NCI-H2107 treated with DMSO at 0.1 percent for 48 hours (cell line): Measurements from ENCODE around the gene HMGXB4.
"Not testable (repeated sequence)": the region's sequence is repeated elsewhere in the genome, so short reads cannot be mapped to it uniquely, and the experiment has no call there.

ENCODE experiments used
- DNase-seq: peaks from one replicate; lab custom pipeline; 2025; ENCODE audit not compliant: unreplicated experiment; lab: John Stamatoyannopoulos, UW

The HMGXB4 gene, protein sequence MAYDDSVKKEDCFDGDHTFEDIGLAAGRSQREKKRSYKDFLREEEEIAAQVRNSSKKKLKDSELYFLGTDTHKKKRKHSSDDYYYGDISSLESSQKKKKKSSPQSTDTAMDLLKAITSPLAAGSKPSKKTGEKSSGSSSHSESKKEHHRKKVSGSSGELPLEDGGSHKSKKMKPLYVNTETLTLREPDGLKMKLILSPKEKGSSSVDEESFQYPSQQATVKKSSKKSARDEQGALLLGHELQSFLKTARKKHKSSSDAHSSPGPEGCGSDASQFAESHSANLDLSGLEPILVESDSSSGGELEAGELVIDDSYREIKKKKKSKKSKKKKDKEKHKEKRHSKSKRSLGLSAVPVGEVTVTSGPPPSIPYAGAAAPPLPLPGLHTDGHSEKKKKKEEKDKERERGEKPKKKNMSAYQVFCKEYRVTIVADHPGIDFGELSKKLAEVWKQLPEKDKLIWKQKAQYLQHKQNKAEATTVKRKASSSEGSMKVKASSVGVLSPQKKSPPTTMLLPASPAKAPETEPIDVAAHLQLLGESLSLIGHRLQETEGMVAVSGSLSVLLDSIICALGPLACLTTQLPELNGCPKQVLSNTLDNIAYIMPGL

DNA sequence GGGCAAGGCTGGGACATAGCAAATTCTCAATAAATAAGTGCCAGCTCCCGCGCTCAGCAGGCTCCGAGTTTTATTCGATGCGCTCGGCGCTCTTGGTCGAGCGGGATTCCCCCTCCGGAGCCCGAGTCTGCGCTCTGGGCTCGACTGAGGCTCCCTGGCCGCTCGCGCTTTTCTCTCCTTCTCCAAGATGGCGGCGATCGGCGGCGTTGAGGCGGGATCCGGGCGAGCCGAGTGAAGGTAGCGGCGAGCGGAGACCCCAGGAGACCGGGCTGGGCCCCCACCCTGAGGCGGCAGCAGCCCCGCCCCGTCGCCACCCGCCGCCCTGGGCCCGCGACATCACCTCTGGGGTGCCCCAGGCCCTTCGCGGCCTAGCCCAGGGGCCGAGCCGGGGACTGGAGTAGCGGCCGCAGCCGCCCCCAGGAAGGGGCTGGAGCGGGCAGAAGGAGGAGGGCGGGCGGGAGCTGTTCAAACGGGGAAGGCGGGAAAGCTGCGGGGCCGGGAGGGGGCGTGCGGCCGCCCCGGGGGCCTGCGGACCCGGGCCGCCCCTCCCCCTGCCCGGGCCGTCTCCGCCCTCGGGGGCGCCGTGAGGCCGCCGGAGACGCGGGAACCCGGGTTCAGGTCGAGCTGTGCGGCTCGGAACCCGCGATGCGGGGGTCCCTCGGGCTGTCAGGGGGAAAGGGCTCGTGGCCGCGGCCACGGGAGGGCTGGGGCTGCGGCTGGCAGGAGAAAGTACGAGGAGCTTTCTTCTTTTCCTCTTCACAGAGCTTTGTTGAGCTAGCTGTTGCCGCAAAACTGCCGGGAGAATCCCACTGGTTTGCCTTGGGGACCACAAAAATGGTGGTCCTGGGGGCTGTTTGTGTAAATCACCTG is at the start of gene HMGXB4:
Gene HMGXB4, plus strand, starts transcription at position 173 of the 870 bp plus-strand sequence. CDS start 4,898 bp downstream, outside the sequence.
- peak; percentile 45 for DNase-seq

- DNase-seq: no peak
These were observed 49.3 kb upstream of the HMGXB4 start for GRCh38 chr22:35208003-35208402.

- no peak for DNase-seq
These were observed 48.1 kb upstream of the HMGXB4 start for GRCh38 chr22:35209203-35209602.

GRCh38 chr22:35212009-35212408 is 45.3 kb upstream of the HMGXB4 start:
- no peak for DNase-seq

DNA sequence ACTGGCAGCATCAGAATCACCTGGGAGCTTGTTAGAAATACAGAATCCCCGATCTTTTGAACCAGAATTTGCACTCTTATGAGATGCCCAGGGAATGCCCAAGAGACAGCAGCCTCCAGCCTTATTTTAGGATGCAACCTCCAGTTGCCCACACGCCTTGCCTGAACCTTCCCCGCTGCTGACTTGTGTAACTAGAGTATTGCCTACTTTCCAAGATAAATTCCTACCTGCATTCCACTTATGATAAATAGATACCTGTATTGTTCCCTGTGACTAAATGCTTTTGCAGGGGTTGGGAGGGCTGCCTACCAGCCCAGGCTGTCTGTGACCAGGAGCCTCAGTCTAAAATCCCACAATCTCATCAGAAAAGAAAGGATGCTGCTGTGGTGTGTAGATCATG is 44.3 kb upstream of the HMGXB4 start:
- DNase-seq: no peak

GRCh38 chr22:35214968-35215367 is 42.3 kb upstream of the HMGXB4 start:
- no peak for DNase-seq

GRCh38 chr22:35215993-35216392 is 41.3 kb upstream of the HMGXB4 start:
- DNase-seq: no peak

DNA sequence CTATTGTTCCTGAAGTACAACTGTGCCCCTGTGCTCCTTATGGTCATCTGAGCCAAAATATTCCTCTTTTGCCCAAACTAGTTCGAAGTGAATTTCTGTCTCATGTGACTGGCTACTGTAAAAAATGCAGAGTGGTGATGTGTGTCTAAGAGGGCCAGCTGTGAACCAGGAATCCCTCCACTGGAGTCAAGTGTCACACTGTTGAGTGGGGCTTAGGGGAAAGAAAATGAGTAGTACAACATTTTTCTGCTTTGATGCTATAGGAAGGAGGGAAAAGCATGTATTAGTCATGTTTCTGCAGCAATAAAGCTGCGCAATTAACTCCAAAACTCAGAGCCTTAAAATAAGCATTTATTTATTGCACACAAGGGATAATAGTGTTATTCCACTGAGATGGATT is 39.8 kb upstream of the HMGXB4 start:
- no peak for DNase-seq

DNA sequence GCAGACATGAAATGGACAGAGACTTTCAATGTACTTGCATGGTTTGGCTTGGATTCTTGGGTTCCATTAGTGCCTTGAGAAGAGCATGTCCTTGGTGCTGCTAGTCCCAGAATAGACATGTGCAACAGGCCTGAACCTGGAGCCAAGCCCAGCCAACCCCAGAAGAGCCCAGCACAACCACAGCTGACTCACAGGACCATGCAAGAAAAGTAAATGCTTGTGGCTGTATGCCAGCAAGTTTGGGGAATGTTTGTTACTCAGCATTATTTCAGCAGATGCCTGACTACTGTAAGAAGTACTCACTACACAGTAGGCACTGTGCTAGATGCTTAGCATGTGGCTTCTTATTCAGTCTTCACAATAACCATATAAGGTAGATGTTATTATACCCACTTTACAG is 39.2 kb upstream of the HMGXB4 start:
- DNase-seq: no peak

- no peak for DNase-seq
These were observed 38.3 kb upstream of the HMGXB4 start for GRCh38 chr22:35219012-35219411.

GRCh38 chr22:35220221-35220620 is 37.1 kb upstream of the HMGXB4 start:
- no peak for DNase-seq

DNA sequence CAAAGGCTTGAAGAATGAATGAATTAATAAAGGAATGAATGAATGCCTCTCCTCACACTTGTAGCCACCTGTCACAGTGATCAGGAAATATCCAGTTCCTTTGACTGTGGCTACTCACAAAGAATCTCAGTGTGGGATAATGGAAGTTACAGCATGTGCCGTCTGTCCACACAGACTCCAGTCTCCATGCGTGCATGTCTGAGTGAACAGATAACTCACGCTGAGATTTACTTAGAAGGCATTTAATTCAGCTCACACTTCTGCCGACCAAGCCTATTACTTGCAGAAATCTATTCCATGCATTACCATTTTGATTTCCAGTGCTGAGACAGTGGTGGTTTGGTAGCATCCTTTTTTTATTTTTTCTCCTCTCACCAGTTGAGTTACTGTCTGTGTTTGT is 32.3 kb upstream of the HMGXB4 start:
- no peak for DNase-seq

DNA sequence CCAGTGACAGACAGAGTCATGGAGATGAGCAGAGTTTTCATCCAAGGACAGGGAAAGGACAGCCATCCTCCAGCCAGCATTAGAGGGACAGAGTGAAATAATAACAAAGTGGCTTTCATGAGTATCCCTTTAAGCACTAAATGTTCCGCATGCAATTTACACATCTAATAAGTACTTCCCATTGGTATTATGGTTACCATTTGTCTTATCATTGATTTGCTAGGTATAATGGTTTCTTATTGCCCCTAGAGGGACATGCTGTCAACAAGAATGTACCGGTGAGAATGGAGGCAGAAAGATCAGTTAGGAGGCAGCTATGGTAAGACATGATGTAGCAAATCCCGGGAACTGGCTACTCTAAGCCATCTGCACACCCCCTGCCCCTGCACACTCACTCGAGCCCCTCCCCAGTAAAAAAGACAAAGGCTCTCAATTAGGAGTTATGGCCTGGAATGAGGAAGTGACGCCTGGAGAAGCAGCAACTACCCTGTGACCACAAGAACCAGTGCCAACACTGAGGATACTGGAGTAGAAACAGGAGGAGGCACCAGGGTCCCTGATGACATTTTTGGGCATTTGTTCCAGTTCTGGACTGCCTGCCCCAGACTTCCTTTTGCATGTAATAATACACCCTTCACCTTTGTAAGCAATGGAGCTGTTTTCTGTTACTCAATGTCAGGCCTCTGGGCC is 30.2 kb upstream of the HMGXB4 start:
- no peak for DNase-seq

- no peak for DNase-seq
These were observed 27.4 kb upstream of the HMGXB4 start for GRCh38 chr22:35229865-35230264.

GRCh38 chr22:35230417-35230816 is 26.9 kb upstream of the HMGXB4 start:
- DNase-seq: no peak

GRCh38 chr22:35230839-35231584 is 26.3 kb upstream of the HMGXB4 start:
- DNase-seq: no peak

- DNase-seq: peak; percentile 70
These were observed 25.7 kb upstream of the HMGXB4 start for GRCh38 chr22:35231585-35232084.

DNA sequence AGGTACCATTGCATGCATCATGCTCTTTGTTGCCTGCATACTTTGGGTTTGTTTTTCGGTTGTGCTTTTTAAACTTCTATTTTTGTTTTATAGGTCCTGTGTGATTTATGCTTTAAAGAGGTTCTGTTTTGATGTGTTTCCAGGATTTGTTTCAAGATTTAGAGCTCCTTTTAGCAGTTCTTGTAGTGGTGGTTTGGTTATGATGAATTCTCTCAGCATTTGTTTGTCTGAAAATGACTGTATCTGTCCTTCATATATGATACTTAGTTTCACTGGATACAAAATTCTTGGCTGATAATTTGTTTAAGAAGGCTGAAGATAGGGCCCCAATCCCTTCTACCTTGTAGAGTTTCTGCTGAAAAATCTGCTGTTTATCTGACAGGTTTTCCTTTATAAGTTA is 18.5 kb upstream of the HMGXB4 start:
- DNase-seq: not testable (repeated sequence)

DNA sequence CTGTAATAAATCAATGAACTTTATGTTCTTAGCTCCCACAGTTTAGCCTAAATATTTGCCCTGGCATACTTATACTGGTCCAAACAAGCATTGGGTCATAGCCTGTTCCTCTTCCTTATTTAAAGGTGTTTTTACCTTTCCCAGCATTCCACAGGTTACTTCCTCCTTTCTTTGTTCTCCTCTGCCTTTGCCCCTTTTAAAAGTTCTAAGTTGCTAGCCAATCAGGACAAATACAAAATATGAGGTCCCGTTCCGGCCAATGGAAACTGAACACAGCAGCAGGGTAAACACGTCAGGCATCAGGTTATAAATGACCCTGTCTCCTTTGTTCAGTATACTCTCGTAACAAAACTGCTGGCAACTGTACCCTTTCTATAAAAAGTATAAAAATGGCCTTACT is 12.8 kb upstream of the HMGXB4 start:
- not testable (repeated sequence) for DNase-seq

DNA sequence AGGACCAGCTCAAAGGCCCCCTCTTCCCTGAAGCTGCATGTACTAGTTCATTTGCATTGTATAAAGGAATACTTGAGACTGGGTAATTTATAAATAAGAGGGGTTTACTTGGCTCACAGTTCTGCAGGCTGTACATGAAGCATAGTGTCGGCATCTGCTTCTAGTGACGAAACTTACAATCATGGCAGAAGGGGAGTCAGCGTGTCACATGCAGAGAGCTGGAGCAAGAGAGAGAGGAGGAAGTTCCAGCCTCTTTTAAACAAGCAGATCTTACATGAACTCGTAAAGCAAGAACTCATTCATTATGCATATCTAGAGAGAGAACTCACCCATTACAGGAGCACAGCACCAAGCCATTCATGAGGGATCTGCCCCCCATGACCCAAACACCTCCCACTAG is 7.1 kb upstream of the HMGXB4 start:
- no peak for DNase-seq
